Stomach smooth muscle (tissue), 2 donors: ENCODE data around the gene ZNF688.
"Not testable (repeated sequence)": the region's sequence is repeated elsewhere in the genome, so short reads cannot be mapped to it uniquely, and the experiment has no call there.

Experiments
- H3K27ac ChIP-seq: one replicate; pipeline ENCODE4 v1.7.0; 2013; ENCODE audit warnings: mild to moderate bottlenecking, low read length, inconsistent platforms
- H3K27me3 ChIP-seq, 2 donors: one replicate each; pipeline ENCODE4 v1.7.0; 2013; ENCODE audit warnings: low read length in 2 of 2; ENCODE audit not compliant: insufficient read depth in 2 of 2, control insufficient read depth in 1 of 2
- H3K36me3 ChIP-seq, 2 donors: one replicate each; pipeline ENCODE4 v1.7.0; 2013; ENCODE audit warnings: low read length in 2 of 2; ENCODE audit not compliant: control insufficient read depth in 2 of 2, insufficient read depth in 2 of 2
- H3K4me1 ChIP-seq: one replicate; pipeline ENCODE4 v1.7.0; 2013; ENCODE audit warnings: low read length; ENCODE audit not compliant: control insufficient read depth, insufficient read depth
- H3K4me3 ChIP-seq, 2 donors: one replicate each; pipeline ENCODE4 v1.7.0; 2013; ENCODE audit warnings: low read length in 2 of 2
- H3K9ac ChIP-seq, 2 donors: one replicate each; pipeline ENCODE4 v1.7.0; 2013; ENCODE audit warnings: low read length in 2 of 2, mild to moderate bottlenecking in 1 of 2
- H3K9me3 ChIP-seq, 2 donors: one replicate each; pipeline ENCODE4 v1.7.0; 2013; ENCODE audit warnings: low read length in 2 of 2; ENCODE audit not compliant: control insufficient read depth in 2 of 2
- donor health status: healthy.
- donor health status: Pancreatic carcinoma.

Gene ZNF688

GRCh38 chr16:30604316-30604947 lies 32.9 kb upstream of the ZNF688 start:
- Histone ChIP-seq H3K4me3 (no peak overlapping the region), H3K27ac (no peak overlapping the region), H3K36me3 (peaks cover 29 to 34% of the 10 kb centered on the region in 2 donors), H3K4me1 (peaks cover 7% of the 10 kb centered on the region), H3K27me3 (no peaks in the 10 kb centered on the region), H3K9ac (no peak overlapping the region), H3K9me3 (peaks cover 0 to 2% of the 10 kb centered on the region in 2 donors)

GRCh38 chr16:30603945-30604315 lies 32.4 kb upstream of the ZNF688 start:
- Histone ChIP-seq H3K9ac (no peak overlapping the region), H3K4me1 (peaks cover 3% of the 10 kb centered on the region), H3K36me3 (peaks cover 29 to 34% of the 10 kb centered on the region in 2 donors), H3K9me3 (peaks cover 0 to 2% of the 10 kb centered on the region in 2 donors), H3K27ac (no peak overlapping the region), H3K4me3 (no peak overlapping the region), H3K27me3 (no peaks in the 10 kb centered on the region)

- peak overlapping the region in 1 of 2 donors; percentile 13 for H3K9ac ChIP-seq
- no peak overlapping the region for H3K4me3 ChIP-seq
- H3K36me3 ChIP-seq = peaks cover 29 to 32% of the 10 kb centered on the region in 2 donors
- peaks cover 0 to 2% of the 10 kb centered on the region in 2 donors for H3K9me3 ChIP-seq
- H3K4me1 ChIP-seq = no peaks in the 10 kb centered on the region
- no peaks in the 10 kb centered on the region for H3K27me3 ChIP-seq
- H3K27ac ChIP-seq = no peak overlapping the region
Observed at GRCh38 chr16:30602616-30603277, 31.2 kb upstream of the ZNF688 start.

GRCh38 chr16:30601966-30602365 lies 30.5 kb upstream of the ZNF688 start:
- Histone ChIP-seq H3K27me3 (no peaks in the 10 kb centered on the region), H3K9me3 (peaks cover 0 to 2% of the 10 kb centered on the region in 2 donors), H3K4me3 (no peak overlapping the region), H3K4me1 (no peaks in the 10 kb centered on the region), H3K36me3 (peaks cover 27 to 29% of the 10 kb centered on the region in 2 donors), H3K27ac (no peak overlapping the region), H3K9ac (no peak overlapping the region)

GRCh38 chr16:30600929-30601328 lies 29.4 kb upstream of the ZNF688 start:
- Histone ChIP-seq H3K27ac (no peak overlapping the region), H3K27me3 (no peaks in the 10 kb centered on the region), H3K36me3 (peaks cover 24 to 29% of the 10 kb centered on the region in 2 donors)

GRCh38 chr16:30600215-30600614 lies 28.7 kb upstream of the ZNF688 start:
- H3K27ac ChIP-seq = no peak overlapping the region
- no peak overlapping the region for H3K4me3 ChIP-seq
- no peaks in the 10 kb centered on the region for H3K4me1 ChIP-seq
- H3K36me3 ChIP-seq = peaks cover 24 to 25% of the 10 kb centered on the region in 2 donors
- H3K9me3 ChIP-seq = peaks cover 0 to 2% of the 10 kb centered on the region in 2 donors
- H3K9ac ChIP-seq = no peak overlapping the region
- H3K27me3 ChIP-seq = no peaks in the 10 kb centered on the region

More at GRCh38 chr16:30600929-30601328, 29.4 kb upstream of the ZNF688 start:
- Histone ChIP-seq H3K4me1 (no peaks in the 10 kb centered on the region), H3K4me3 (no peak overlapping the region), H3K9me3 (peaks cover 0 to 2% of the 10 kb centered on the region in 2 donors), H3K9ac (no peak overlapping the region)

- no peaks in the 10 kb centered on the region for H3K4me1 ChIP-seq
- no peaks in the 10 kb centered on the region for H3K36me3 ChIP-seq
- no peaks in the 10 kb centered on the region for H3K27me3 ChIP-seq
- H3K9me3 ChIP-seq = no peaks in the 10 kb centered on the region
- no peak overlapping the region for H3K9ac ChIP-seq
- H3K27ac ChIP-seq = no peak overlapping the region
- no peak overlapping the region for H3K4me3 ChIP-seq
Observed at GRCh38 chr16:30592871-30593270, 21.4 kb upstream of the ZNF688 start.

- not testable (repeated sequence) for H3K36me3 ChIP-seq, H3K4me3 ChIP-seq, H3K9me3 ChIP-seq, H3K9ac ChIP-seq, H3K4me1 ChIP-seq, H3K27ac ChIP-seq, H3K27me3 ChIP-seq
Observed at GRCh38 chr16:30590869-30591268, 19.4 kb upstream of the ZNF688 start.

- not testable (repeated sequence) for H3K9ac ChIP-seq, H3K27ac ChIP-seq, H3K4me1 ChIP-seq, H3K9me3 ChIP-seq, H3K36me3 ChIP-seq, H3K27me3 ChIP-seq, H3K4me3 ChIP-seq
Observed at GRCh38 chr16:30589582-30589981, 18.1 kb upstream of the ZNF688 start.

GRCh38 chr16:30588651-30589050 lies 17.1 kb upstream of the ZNF688 start:
- no peaks in the 10 kb centered on the region for H3K9me3 ChIP-seq
- no peaks in the 10 kb centered on the region for H3K36me3 ChIP-seq
- H3K4me1 ChIP-seq = peaks cover 11% of the 10 kb centered on the region

More at GRCh38 chr16:30588651-30589050, 17.1 kb upstream of the ZNF688 start:
- Histone ChIP-seq H3K4me3 (no peak overlapping the region), H3K27me3 (no peaks in the 10 kb centered on the region), H3K9ac (no peak overlapping the region), H3K27ac (no peak overlapping the region)
